ENCODE measurements around the gene PEPD. TPM values are rescaled to one million over a fixed set of nuclear protein-coding genes. Genes with fewer than 3 reads are reported as not detected.

PEPD gene
- total RNA-seq, 1 experiment from 2014 or later: 14.2 TPM

- Histone ChIP-seq H3K27me3 (ENCODE audit: low read length) (no peaks in the 10 kb centered on the region), H3K36me3 (ENCODE audit: insufficient read depth, low read length) (no peaks in the 10 kb centered on the region)
Observed at GRCh38 chr19:33456845-33457220, 64.8 kb downstream of the PEPD start.

GRCh38 chr19:33456076-33456844, 65.3 kb downstream of the PEPD start:
- H3K9me3 ChIP-seq (ENCODE audit: low read length): no peaks in the 10 kb centered on the region

More at GRCh38 chr19:33456845-33457220, 64.8 kb downstream of the PEPD start:
- Histone ChIP-seq H3K4me1 (ENCODE audit: low read length) (no peaks in the 10 kb centered on the region), H3K79me2 (ENCODE audit: low read length) (no peaks in the 10 kb centered on the region), H2AFZ (ENCODE audit: low read length) (no peak overlapping the region), H3K4me3 (ENCODE audit: low read length) (no peak overlapping the region), H3K9ac (ENCODE audit: low read length) (no peak overlapping the region), H3K9me3 (ENCODE audit: low read length) (no peaks in the 10 kb centered on the region), H3K27ac (ENCODE audit: low read length) (no peak overlapping the region), H3K4me2 (ENCODE audit: low read depth, low read length, poor library complexity, severe bottlenecking) (no peak overlapping the region), H3K9me2 (replicated peaks; ENCODE audit: insufficient read depth, low read length) (no peaks in the 10 kb centered on the region), H4K20me1 (ENCODE audit: insufficient read depth, low read depth, low read length) (no peaks in the 10 kb centered on the region)
- DNase-seq: no peak

GRCh38 chr19:33453265-33453664, 68.3 kb downstream of the PEPD start:
- Histone ChIP-seq H3K27me3 (ENCODE audit: low read length) (no peaks in the 10 kb centered on the region), H3K36me3 (ENCODE audit: insufficient read depth, low read length) (no peaks in the 10 kb centered on the region), H3K79me2 (ENCODE audit: low read length) (no peaks in the 10 kb centered on the region), H3K9me2 (replicated peaks; ENCODE audit: insufficient read depth, low read length) (no peaks in the 10 kb centered on the region), H3K27ac (ENCODE audit: low read length) (no peak overlapping the region), H4K20me1 (ENCODE audit: insufficient read depth, low read depth, low read length) (no peaks in the 10 kb centered on the region), H3K9me3 (ENCODE audit: low read length) (no peaks in the 10 kb centered on the region), H3K4me3 (ENCODE audit: low read length) (no peak overlapping the region), H3K4me2 (ENCODE audit: low read depth, low read length, poor library complexity, severe bottlenecking) (no peak overlapping the region), H3K9ac (ENCODE audit: low read length) (no peak overlapping the region), H2AFZ (ENCODE audit: low read length) (no peak overlapping the region), H3K4me1 (ENCODE audit: low read length) (no peaks in the 10 kb centered on the region)
- no peak for DNase-seq

More at GRCh38 chr19:33456076-33456844, 65.3 kb downstream of the PEPD start:
- DNase-seq: no peak
- no peak overlapping the region for H3K4me2 ChIP-seq (ENCODE audit: low read depth, low read length, poor library complexity, severe bottlenecking)
- no peaks in the 10 kb centered on the region for H3K27me3 ChIP-seq (ENCODE audit: low read length)
- no peak overlapping the region for H3K9ac ChIP-seq (ENCODE audit: low read length)
- H2AFZ ChIP-seq (ENCODE audit: low read length): no peak overlapping the region
- no peaks in the 10 kb centered on the region for H3K4me1 ChIP-seq (ENCODE audit: low read length)
- H3K79me2 ChIP-seq (ENCODE audit: low read length): no peaks in the 10 kb centered on the region
- no peak overlapping the region for H3K27ac ChIP-seq (ENCODE audit: low read length)
- no peaks in the 10 kb centered on the region for H3K36me3 ChIP-seq (ENCODE audit: insufficient read depth, low read length)
- H3K4me3 ChIP-seq (ENCODE audit: low read length): no peak overlapping the region
- no peaks in the 10 kb centered on the region for H4K20me1 ChIP-seq (ENCODE audit: insufficient read depth, low read depth, low read length)
- no peaks in the 10 kb centered on the region for H3K9me2 ChIP-seq (replicated peaks; ENCODE audit: insufficient read depth, low read length)

GRCh38 chr19:33450689-33451088, 70.9 kb downstream of the PEPD start:
- no peak for DNase-seq
- Histone ChIP-seq H3K79me2 (ENCODE audit: low read length) (no peaks in the 10 kb centered on the region), H3K9me2 (replicated peaks; ENCODE audit: insufficient read depth, low read length) (no peaks in the 10 kb centered on the region), H3K9me3 (ENCODE audit: low read length) (no peaks in the 10 kb centered on the region), H4K20me1 (ENCODE audit: insufficient read depth, low read depth, low read length) (0 out of 2 replicates have a peak, but pooled peaks cover 4% of the 10 kb centered on the region), H3K9ac (ENCODE audit: low read length) (no peak overlapping the region), H3K27ac (ENCODE audit: low read length) (no peak overlapping the region), H3K36me3 (ENCODE audit: insufficient read depth, low read length) (no peaks in the 10 kb centered on the region), H3K27me3 (ENCODE audit: low read length) (no peaks in the 10 kb centered on the region), H3K4me1 (ENCODE audit: low read length) (no peaks in the 10 kb centered on the region), H3K4me3 (ENCODE audit: low read length) (no peak overlapping the region), H2AFZ (ENCODE audit: low read length) (no peak overlapping the region), H3K4me2 (ENCODE audit: low read depth, low read length, poor library complexity, severe bottlenecking) (no peak overlapping the region)

- Histone ChIP-seq H3K4me1 (ENCODE audit: low read length) (no peaks in the 10 kb centered on the region), H3K36me3 (ENCODE audit: insufficient read depth, low read length) (no peaks in the 10 kb centered on the region), H3K9ac (ENCODE audit: low read length) (no peak overlapping the region), H3K4me3 (ENCODE audit: low read length) (no peak overlapping the region), H3K4me2 (ENCODE audit: low read depth, low read length, poor library complexity, severe bottlenecking) (no peak overlapping the region), H3K27me3 (ENCODE audit: low read length) (no peaks in the 10 kb centered on the region), H3K9me3 (ENCODE audit: low read length) (no peaks in the 10 kb centered on the region), H3K79me2 (ENCODE audit: low read length) (no peaks in the 10 kb centered on the region), H3K9me2 (replicated peaks; ENCODE audit: insufficient read depth, low read length) (no peaks in the 10 kb centered on the region), H3K27ac (ENCODE audit: low read length) (no peak overlapping the region), H2AFZ (ENCODE audit: low read length) (no peak overlapping the region), H4K20me1 (ENCODE audit: insufficient read depth, low read depth, low read length) (0 out of 2 replicates have a peak, but pooled peaks cover 4% of the 10 kb centered on the region)
- DNase-seq: no peak
Observed at GRCh38 chr19:33449799-33450198, 71.8 kb downstream of the PEPD start.

- Histone ChIP-seq H3K4me2 (ENCODE audit: low read depth, low read length, poor library complexity, severe bottlenecking) (no peak overlapping the region), H3K79me2 (ENCODE audit: low read length) (no peaks in the 10 kb centered on the region), H3K9ac (ENCODE audit: low read length) (no peak overlapping the region), H3K4me1 (ENCODE audit: low read length) (no peaks in the 10 kb centered on the region), H3K9me3 (ENCODE audit: low read length) (no peaks in the 10 kb centered on the region), H3K9me2 (replicated peaks; ENCODE audit: insufficient read depth, low read length) (no peaks in the 10 kb centered on the region), H3K27me3 (ENCODE audit: low read length) (no peaks in the 10 kb centered on the region), H3K27ac (ENCODE audit: low read length) (no peak overlapping the region), H2AFZ (ENCODE audit: low read length) (no peak overlapping the region), H4K20me1 (ENCODE audit: insufficient read depth, low read depth, low read length) (0 out of 2 replicates have a peak, but pooled peaks cover 4% of the 10 kb centered on the region), H3K4me3 (ENCODE audit: low read length) (no peak overlapping the region), H3K36me3 (ENCODE audit: insufficient read depth, low read length) (no peaks in the 10 kb centered on the region)
- DNase-seq: no peak
Observed at GRCh38 chr19:33448159-33448516, 73.5 kb downstream of the PEPD start.

GRCh38 chr19:33447336-33448158, 74.0 kb downstream of the PEPD start:
- no peaks in the 10 kb centered on the region for H3K36me3 ChIP-seq (ENCODE audit: insufficient read depth, low read length)
- H3K9me2 ChIP-seq (replicated peaks; ENCODE audit: insufficient read depth, low read length): no peaks in the 10 kb centered on the region
- H3K9me3 ChIP-seq (ENCODE audit: low read length): no peaks in the 10 kb centered on the region
- no peak overlapping the region for H3K27ac ChIP-seq (ENCODE audit: low read length)
- DNase-seq: no peak
- H2AFZ ChIP-seq (ENCODE audit: low read length): no peak overlapping the region
- H3K79me2 ChIP-seq (ENCODE audit: low read length): no peaks in the 10 kb centered on the region
- no peaks in the 10 kb centered on the region for H3K4me1 ChIP-seq (ENCODE audit: low read length)
- H4K20me1 ChIP-seq (ENCODE audit: insufficient read depth, low read depth, low read length): 0 out of 2 replicates have a peak, but pooled peaks cover 4% of the 10 kb centered on the region
- no peaks in the 10 kb centered on the region for H3K27me3 ChIP-seq (ENCODE audit: low read length)
- H3K9ac ChIP-seq (ENCODE audit: low read length): no peak overlapping the region
- H3K4me3 ChIP-seq (ENCODE audit: low read length): no peak overlapping the region
- H3K4me2 ChIP-seq (ENCODE audit: low read depth, low read length, poor library complexity, severe bottlenecking): no peak overlapping the region

All from Karpas-422 (cell line).